CD14-positive monocyte (primary cell): ENCODE data around the gene ITPR2. TPM values are rescaled to one million over a fixed set of nuclear protein-coding genes. Genes with fewer than 3 reads are reported as not detected.

Experiments
- DNase-seq, 3 donors: peaks; one replicate each; pipeline ENCODE4 v3.0.0-alpha.2; 2011 to 2022
- H2AFZ ChIP-seq: 2 replicates; pipeline ENCODE4 v1.6.0; 2012; ENCODE audit warnings: mild to moderate bottlenecking, low read depth, low read length, inconsistent platforms; ENCODE audit not compliant: insufficient read depth, poor library complexity, severe bottlenecking
- H3K27ac ChIP-seq, 2 donors: 1 replicate in 1 of 2; 2 replicates in 1 of 2; pipeline ENCODE4 v1.5.1; 2012 to 2013; ENCODE audit warnings: low read length in 2 of 2, control low read depth in 1 of 2, inconsistent platforms in 1 of 2, low read depth in 1 of 2, mild to moderate bottlenecking in 1 of 2
- H3K27me3 ChIP-seq, 2 donors: one replicate each; pipeline versions ENCODE4 v1.6.0 to v1.6.1; 2011 to 2013; ENCODE audit warnings: low read length in 2 of 2; ENCODE audit not compliant: control insufficient read depth in 2 of 2, insufficient read depth in 2 of 2
- H3K36me3 ChIP-seq, 2 donors: replicated peaks in 1 of 2; 1 replicate in 1 of 2; 2 replicates in 1 of 2; pipeline versions ENCODE4 v1.5.1 to v1.6.1; 2012 to 2013; ENCODE audit warnings: low read length in 2 of 2, control low read depth in 1 of 2, inconsistent platforms in 1 of 2, mild to moderate bottlenecking in 1 of 2; ENCODE audit not compliant: insufficient read depth in 2 of 2, control insufficient read depth in 1 of 2
- H3K4me1 ChIP-seq, 2 donors: 1 replicate in 1 of 2; 2 replicates in 1 of 2; pipeline versions ENCODE4 v1.5.1 to v1.6.1; 2012 to 2013; ENCODE audit warnings: low read length in 2 of 2, control low read depth in 1 of 2, inconsistent platforms in 1 of 2, mild to moderate bottlenecking in 1 of 2, moderate library complexity in 1 of 2; ENCODE audit not compliant: insufficient read depth in 2 of 2, control insufficient read depth in 1 of 2
- H3K4me2 ChIP-seq: replicated peaks from 2 replicates; pipeline ENCODE3; 2012; ENCODE audit warnings: low read length, moderate library complexity, mild to moderate bottlenecking; ENCODE audit not compliant: poor library complexity, severe bottlenecking; ENCODE audit errors: extremely low read depth
- H3K4me3 ChIP-seq, 3 experiments: fragments of 200-600 bp in 1 of 3; sonication (generic) in 1 of 3; replicated peaks in 1 of 3; 1 replicate in 2 of 3; 2 replicates in 1 of 3; pipeline ENCODE4 v1.5.1; 2011 to 2013; ENCODE audit warnings: low read length in 3 of 3, mild to moderate bottlenecking in 3 of 3, control low read depth in 2 of 3, low read depth in 2 of 3, inconsistent platforms in 1 of 3, moderate library complexity in 1 of 3
- H3K79me2 ChIP-seq: 2 replicates; pipeline ENCODE4 v1.6.0; 2012; ENCODE audit warnings: mild to moderate bottlenecking, control low read depth, inconsistent platforms, low read length, moderate library complexity; ENCODE audit not compliant: insufficient read depth
- H3K9ac ChIP-seq: 2 replicates; pipeline ENCODE4 v1.6.0; 2017; ENCODE audit warnings: low read length, mild to moderate bottlenecking; ENCODE audit not compliant: insufficient read depth, poor library complexity, severe bottlenecking
- H3K9me3 ChIP-seq, 2 donors: replicated peaks in 1 of 2; 1 replicate in 1 of 2; 2 replicates in 1 of 2; pipeline versions ENCODE4 v1.5.1 to v1.6.1; 2012 to 2013; ENCODE audit warnings: low read length in 2 of 2, control low read depth in 1 of 2; ENCODE audit not compliant: control insufficient read depth in 1 of 2, insufficient read depth in 1 of 2
- H4K20me1 ChIP-seq: 2 replicates; pipeline ENCODE4 v1.6.0; 2012; ENCODE audit warnings: mild to moderate bottlenecking, low read length, control low read depth, moderate library complexity; ENCODE audit not compliant: insufficient read depth
- H3K27ac Mint-ChIP-seq, 7 donors: one replicate each; pipeline ENCODE4 v1.8.0; 2020; ENCODE audit warnings: mild to moderate bottlenecking in 7 of 7, mixed read lengths in 7 of 7, moderate library complexity in 6 of 7, inconsistent platforms in 2 of 7
- H3K27me3 Mint-ChIP-seq, 3 donors: one replicate each; pipeline ENCODE4 v1.8.0; 2021 to 2022; ENCODE audit warnings: low read depth in 3 of 3, mild to moderate bottlenecking in 3 of 3, mixed read lengths in 3 of 3, moderate library complexity in 3 of 3, inconsistent platforms in 1 of 3
- H3K36me3 Mint-ChIP-seq, 2 donors: one replicate each; pipeline ENCODE4 v1.8.0; 2020; ENCODE audit warnings: mixed read lengths in 2 of 2, inconsistent platforms in 1 of 2, mild to moderate bottlenecking in 1 of 2
- H3K4me1 Mint-ChIP-seq: one replicate; pipeline ENCODE4 v1.8.0; 2020; ENCODE audit warnings: mild to moderate bottlenecking, mixed read lengths
- H3K4me3 Mint-ChIP-seq, 2 donors: one replicate each; pipeline ENCODE4 v1.8.0; 2020; ENCODE audit warnings: mild to moderate bottlenecking in 2 of 2, mixed read lengths in 2 of 2, moderate library complexity in 1 of 2
- H3K9me3 Mint-ChIP-seq, 7 donors: one replicate each; pipeline ENCODE4 v1.8.0; 2020 to 2022; ENCODE audit warnings: mixed read lengths in 7 of 7, mild to moderate bottlenecking in 6 of 7, moderate library complexity in 6 of 7, inconsistent platforms in 2 of 7
- CTCF ChIP-seq: fragments of 200-600 bp; IDR thresholded peaks from one replicate; pipeline ENCODE4 v1.8.0; 2022; ENCODE audit warnings: antibody characterized with exemption, mild to moderate bottlenecking
- whole genome bisulfite sequencing: methylation state at CpG from one replicate; pipeline ENCODE4 v1.1.5; 2013; ENCODE audit warnings: missing lambda C conversion rate; ENCODE audit not compliant: insufficient coverage; 5-methylcytosine and 5-hydroxymethylcytosine counted together
- intact Hi-C, 2 donors: fragments of 100-400 bp; cut with micrococcal nuclease; formaldehyde crosslinking; loops; one replicate each; pipeline versions ENCODE4 v1.15.0 to v1.15.1; 2023
- polyA plus RNA-seq, 3 donors: library from polyadenylated mRNA; depleted of rRNA in 1 of 3; unstranded in 2 of 3; stranded (reverse) in 1 of 3; fragments of 300-500 nt in 2 of 3; fragments of >200 nt in 1 of 3; fragmentation: Illumina TruSeq in 2 of 3; gene quantifications; 1 replicate in 2 of 3; 2 replicates in 1 of 3; pipeline ENCODE4 v1.2.3, GENCODE V29; 2012 to 2021

ITPR2 gene
- polyA plus RNA-seq, 3 donors, result 2.7 to 6.4 (median 5.7) TPM

GRCh38 chr12:26808766-26809476 lies 24.1 kb downstream of the ITPR2 start:
- Mint-ChIP-seq H3K4me1 (peaks cover 24% of the 10 kb centered on the region), H3K9me3 (peaks cover 0 to 2% (median 0%) of the 10 kb centered on the region in 7 donors), H3K27me3 (no peaks in the 10 kb centered on the region), H3K27ac (no peak overlapping the region), H3K4me3 (no peak overlapping the region), H3K36me3 (peaks cover 2 to 8% of the 10 kb centered on the region in 2 donors)
- H2AFZ ChIP-seq, result no peak overlapping the region
- H3K36me3 ChIP-seq, result no peaks in the 10 kb centered on the region
- peaks cover 0 to 3% of the 10 kb centered on the region in 2 donors for H3K4me1 ChIP-seq
- intact Hi-C loops, result no loop called here
- no peak for DNase-seq
- H3K9me3 ChIP-seq, result no peaks in the 10 kb centered on the region
- H3K4me3 ChIP-seq, result no peak overlapping the region
- H3K4me2 ChIP-seq, result no peak overlapping the region
- TF ChIP-seq CTCF, result no peak
- H3K27ac ChIP-seq, result no peak overlapping the region
- H3K27me3 ChIP-seq, result no peaks in the 10 kb centered on the region
- WGBS, result 80% methylated on average over 2 of the region's 3 CpGs
- no peak overlapping the region for H3K9ac ChIP-seq
- peaks cover 45% of the 10 kb centered on the region for H4K20me1 ChIP-seq
- H3K79me2 ChIP-seq, result no peaks in the 10 kb centered on the region

- TF ChIP-seq CTCF, result no peak
- intact Hi-C loops, result no loop called here
- no peak overlapping the region for H3K4me3 Mint-ChIP-seq
- H3K9me3 Mint-ChIP-seq, result peaks cover 0 to 2% (median 0%) of the 10 kb centered on the region in 7 donors
- Histone ChIP-seq H3K27me3 (no peaks in the 10 kb centered on the region), H3K4me2 (no peak overlapping the region), H3K4me3 (no peak overlapping the region), H3K9ac (no peak overlapping the region), H3K79me2 (no peaks in the 10 kb centered on the region), H3K36me3 (no peaks in the 10 kb centered on the region), H2AFZ (no peak overlapping the region), H3K9me3 (no peaks in the 10 kb centered on the region), H3K4me1 (peaks cover 0 to 3% of the 10 kb centered on the region in 2 donors), H3K27ac (no peak overlapping the region), H4K20me1 (peaks cover 52% of the 10 kb centered on the region)
- no CpG with 5 or more reads among the region's 1 CpG for WGBS
- H3K27me3 Mint-ChIP-seq, result no peaks in the 10 kb centered on the region
- DNase-seq, result no peak
- no peaks in the 10 kb centered on the region for H3K36me3 Mint-ChIP-seq
- peaks cover 27% of the 10 kb centered on the region for H3K4me1 Mint-ChIP-seq
- no peak overlapping the region for H3K27ac Mint-ChIP-seq
These were observed 25.7 kb downstream of the ITPR2 start for GRCh38 chr12:26807292-26807691.
